ENCODE measurements around the gene C1D.
A peak's percentile ranks its signal among the peaks of the same experiment; 100 is the strongest.
"Not testable (repeated sequence)": the region's sequence is repeated elsewhere in the genome, so short reads cannot be mapped to it uniquely, and the experiment has no call there.

The C1D gene, protein sequence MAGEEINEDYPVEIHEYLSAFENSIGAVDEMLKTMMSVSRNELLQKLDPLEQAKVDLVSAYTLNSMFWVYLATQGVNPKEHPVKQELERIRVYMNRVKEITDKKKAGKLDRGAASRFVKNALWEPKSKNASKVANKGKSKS

GRCh38 chr2:68062680-68063387, at the start of gene C1D:
TSS of gene C1D (minus strand) at chr2:68063004. CDS start at chr2:68047310, 15,694 bp downstream.
- DNase-seq, result peak; percentile 94 to 97 (median 96)

- DNase-seq, result no peak
These were observed 47.3 kb upstream of the C1D start for GRCh38 chr2:68110102-68110501.

DNA sequence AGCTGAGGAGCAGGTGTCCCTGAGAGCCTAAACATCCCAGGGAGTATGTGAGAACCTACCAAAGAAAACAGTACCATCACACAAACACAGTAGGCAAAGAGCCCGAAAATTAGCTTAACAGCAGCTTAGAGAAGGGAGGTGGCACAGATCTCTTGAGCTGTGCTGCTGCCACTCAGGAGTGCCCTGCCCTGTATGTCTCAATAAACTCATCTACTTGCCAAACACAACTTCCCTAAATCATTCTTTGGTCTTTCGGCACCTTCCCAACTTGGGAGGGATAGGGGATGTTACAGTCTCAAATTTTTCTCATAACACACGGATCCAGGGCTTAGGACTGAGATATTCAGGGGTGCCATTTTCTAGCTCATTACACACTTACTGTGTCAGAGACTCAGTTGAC, 45.3 kb upstream of the C1D start:
- DNase-seq, result no peak

- no peak for DNase-seq
These were observed 44.7 kb upstream of the C1D start for GRCh38 chr2:68107475-68107874.

GRCh38 chr2:68104111-68104835, 41.5 kb upstream of the C1D start:
- no peak for DNase-seq

GRCh38 chr2:68103709-68104055, 40.9 kb upstream of the C1D start:
- no peak for DNase-seq

DNA sequence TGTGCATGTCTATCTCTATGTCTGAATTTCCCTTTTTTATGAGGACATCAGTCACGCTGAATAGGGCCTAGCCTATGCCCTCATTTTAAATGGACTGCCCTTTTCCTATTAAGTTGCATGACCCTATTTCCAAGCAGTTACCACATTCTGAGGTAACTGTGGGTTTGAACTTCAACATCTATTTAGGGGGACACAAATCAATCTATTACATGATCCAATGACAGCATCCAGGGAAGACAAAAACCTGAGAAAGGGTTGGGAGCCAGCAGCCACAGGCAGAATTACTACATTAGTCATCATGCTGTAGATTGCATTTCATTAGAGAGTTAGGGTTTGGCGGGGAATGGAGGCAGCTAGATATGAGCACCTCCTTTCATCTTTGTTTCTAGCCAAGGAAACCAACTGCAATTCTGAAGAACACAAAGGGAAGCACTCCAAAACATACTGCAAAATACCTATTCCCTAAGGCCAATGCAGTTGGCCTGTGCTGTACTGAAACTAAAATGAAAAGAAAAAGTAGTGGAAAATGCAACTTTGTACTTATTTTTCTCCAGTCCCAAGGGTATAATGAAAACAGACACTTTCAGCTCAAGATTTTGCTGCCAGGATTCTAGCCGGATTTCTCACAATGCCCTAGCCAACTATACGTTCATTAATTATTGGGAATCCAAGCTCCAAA, 40.4 kb upstream of the C1D start:
- no peak for DNase-seq

- no peak for DNase-seq
These were observed 37.4 kb upstream of the C1D start for GRCh38 chr2:68100189-68100588.

DNA sequence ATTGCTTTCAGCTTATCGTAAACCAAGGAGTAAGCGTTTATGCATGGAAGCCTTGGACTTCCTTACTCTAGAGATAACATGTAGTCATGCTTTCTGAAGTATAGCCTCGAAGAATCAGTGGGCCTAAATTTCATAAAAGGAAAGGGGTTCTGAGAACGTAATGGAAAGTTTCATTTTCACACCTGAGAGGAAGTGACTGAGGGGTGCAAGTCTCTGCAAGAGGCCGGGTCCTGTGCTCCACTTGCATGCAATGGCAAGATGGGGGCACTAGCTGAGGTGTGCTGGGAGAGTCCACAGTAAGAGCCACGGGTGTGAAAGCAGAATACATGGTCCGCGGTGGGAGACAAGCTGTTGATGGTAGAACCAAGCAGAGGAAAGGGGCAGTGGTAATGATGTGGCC, 36.5 kb upstream of the C1D start:
- no peak for DNase-seq

DNA sequence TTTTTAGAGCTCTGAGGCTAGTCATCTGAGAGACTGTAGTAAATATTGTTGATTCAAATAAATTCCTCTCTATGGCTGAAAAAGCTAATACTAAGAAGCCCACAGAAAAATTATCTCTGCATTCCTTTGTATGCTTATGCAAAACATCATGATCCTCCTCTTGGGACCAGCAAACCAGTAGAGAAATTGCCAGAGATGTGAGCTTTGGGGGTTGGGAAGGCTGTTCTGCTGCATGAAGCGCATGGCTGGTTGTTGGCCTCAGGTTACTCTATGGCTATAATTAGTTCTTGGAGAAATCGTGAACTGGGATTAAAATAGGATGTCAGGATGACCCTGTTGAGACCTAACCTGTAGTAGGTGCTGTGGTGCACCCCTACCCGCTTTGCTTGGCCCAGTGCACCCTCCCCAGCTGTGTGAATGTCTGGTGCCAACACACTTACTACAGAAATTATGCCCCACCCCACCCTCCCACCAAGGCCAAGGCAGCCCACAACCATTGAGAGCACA, 35.5 kb upstream of the C1D start:
- DNase-seq, result no peak

DNA sequence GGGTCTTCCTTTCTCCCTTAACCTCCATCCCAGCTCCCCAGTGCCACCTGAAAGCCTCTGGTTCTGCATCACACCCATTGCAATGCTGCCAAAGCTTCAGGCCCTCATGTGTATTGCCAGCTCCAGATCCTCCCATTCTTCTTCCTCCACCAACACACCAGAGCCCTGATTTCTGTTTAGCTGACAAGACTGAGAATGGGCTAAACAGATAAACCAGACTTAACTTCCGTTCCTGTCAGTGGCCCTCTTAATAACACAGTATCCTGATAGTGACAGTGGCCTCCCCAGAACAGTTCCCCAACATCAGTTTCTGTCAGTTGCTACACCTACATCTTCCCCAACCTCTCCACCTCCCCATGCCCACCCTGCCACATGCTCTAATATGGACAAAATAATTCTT, 31.3 kb upstream of the C1D start:
- no peak for DNase-seq

DNA sequence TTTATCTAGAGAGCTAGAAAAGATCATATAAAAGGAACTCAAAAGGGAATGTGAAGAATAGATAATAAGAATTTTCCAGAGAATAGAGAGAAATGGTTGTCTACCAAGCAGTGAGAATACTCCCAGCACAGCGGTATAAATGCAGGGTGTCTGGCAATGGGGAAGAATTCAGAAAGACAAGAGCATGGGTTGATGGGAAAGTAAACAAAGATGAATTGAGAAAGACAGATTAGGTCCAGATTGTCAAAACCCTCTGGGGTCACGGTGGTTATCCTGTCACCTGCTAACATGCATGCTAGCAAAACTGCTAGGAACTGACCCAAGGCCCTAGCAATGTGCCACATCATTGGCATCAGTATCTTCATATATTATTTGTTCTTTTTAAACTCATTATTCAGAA, 30.8 kb upstream of the C1D start:
- DNase-seq, result no peak

GRCh38 chr2:68091439-68092034, 28.7 kb upstream of the C1D start:
- DNase-seq, result no peak

GRCh38 chr2:68089961-68090360, 27.2 kb upstream of the C1D start:
- no peak for DNase-seq

DNA sequence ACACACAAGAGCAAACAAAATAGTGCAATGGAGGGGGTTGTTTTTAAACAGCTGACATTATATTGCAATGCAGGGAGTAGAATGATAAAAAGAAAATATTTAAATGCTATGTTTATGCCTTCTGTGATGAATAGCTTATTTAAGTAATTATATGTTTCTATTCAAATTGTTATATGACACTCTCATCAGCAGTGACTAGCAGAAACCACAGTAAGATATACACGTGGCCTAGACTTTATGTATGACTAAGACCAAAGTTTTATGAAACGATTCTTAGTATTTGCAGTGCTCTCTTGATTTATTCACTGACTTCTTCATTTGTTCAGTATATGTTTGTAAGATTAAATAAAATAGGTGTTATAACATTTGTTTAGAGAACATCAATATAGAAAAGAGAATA, 26.1 kb upstream of the C1D start:
- DNase-seq, result peak in 1 of 3 experiments; percentile 23

DNA sequence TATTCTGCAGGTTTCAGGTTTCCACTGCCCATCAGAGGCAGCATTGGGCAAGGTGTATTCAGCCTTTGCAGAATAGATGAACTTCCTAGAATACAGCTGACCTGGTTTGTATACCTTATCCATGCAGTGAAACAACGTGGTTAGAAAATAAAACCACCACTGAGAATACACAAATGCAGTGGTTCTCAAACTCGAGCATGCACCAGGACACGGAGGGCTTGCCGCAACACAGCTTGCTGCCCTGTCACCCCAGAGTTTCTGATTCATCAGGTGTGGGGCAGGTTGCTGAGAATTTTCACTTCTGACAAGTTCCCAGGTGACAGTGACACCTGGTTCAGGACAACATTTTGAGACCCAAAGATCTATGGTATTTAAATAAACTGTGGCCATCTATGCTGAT, 23.4 kb upstream of the C1D start:
- no peak for DNase-seq

GRCh38 chr2:68083346-68083745, 20.5 kb upstream of the C1D start:
- no peak for DNase-seq

GRCh38 chr2:68074050-68074449, 11.2 kb upstream of the C1D start:
- DNase-seq, result no peak

- not testable (repeated sequence) for DNase-seq
These were observed 1.2 kb upstream of the C1D start for GRCh38 chr2:68063797-68064646.

- no peak for DNase-seq
These were observed 2.2 kb downstream of the C1D start for GRCh38 chr2:68060652-68061051.

- DNase-seq, result no peak
These were observed 2.8 kb downstream of the C1D start for GRCh38 chr2:68059784-68060525.

Data from NCI-H1417 (cell line).